IPS-18a (cell line): Measurements from ENCODE around the gene ALDH18A1.
"Not testable (repeated sequence)": the region's sequence is repeated elsewhere in the genome, so short reads cannot be mapped to it uniquely, and the experiment has no call there.

Experiments used
- H3K27ac ChIP-seq: one replicate; pipeline ENCODE4 v1.5.1; 2013; ENCODE audit warnings: low read length
- H3K27me3 ChIP-seq: one replicate; pipeline ENCODE4 v1.6.1; 2013; ENCODE audit warnings: mild to moderate bottlenecking, low read length; ENCODE audit not compliant: control insufficient read depth, insufficient read depth
- H3K36me3 ChIP-seq: one replicate; pipeline ENCODE4 v1.6.1; 2013; ENCODE audit warnings: low read depth, low read length; ENCODE audit not compliant: control insufficient read depth
- H3K4me1 ChIP-seq: one replicate; pipeline ENCODE4 v1.6.1; 2013; ENCODE audit warnings: low read depth, low read length; ENCODE audit not compliant: control insufficient read depth
- H3K4me3 ChIP-seq: one replicate; pipeline ENCODE4 v1.5.1; 2013; ENCODE audit warnings: low read length
- H3K9ac ChIP-seq: one replicate; pipeline ENCODE4 v1.6.1; 2013; ENCODE audit warnings: mild to moderate bottlenecking, low read length, moderate library complexity
- H3K9me3 ChIP-seq: one replicate; pipeline ENCODE4 v1.6.1; 2013; ENCODE audit warnings: low read depth, low read length; ENCODE audit not compliant: control insufficient read depth

ALDH18A1 gene

GRCh38 chr10:95646160-95646559 is 10.4 kb downstream of the ALDH18A1 start:
- Histone ChIP-seq H3K9me3 (no peaks in the 10 kb centered on the region), H3K27me3 (no peaks in the 10 kb centered on the region), H3K9ac (no peak overlapping the region), H3K27ac (no peak overlapping the region), H3K36me3 (peaks cover 58% of the 10 kb centered on the region), H3K4me3 (no peak overlapping the region), H3K4me1 (peaks cover 6% of the 10 kb centered on the region)

- Histone ChIP-seq H3K4me1 (no peaks in the 10 kb centered on the region), H3K27ac (no peak overlapping the region), H3K36me3 (peaks cover 71% of the 10 kb centered on the region), H3K9me3 (no peaks in the 10 kb centered on the region), H3K4me3 (no peak overlapping the region), H3K27me3 (no peaks in the 10 kb centered on the region), H3K9ac (no peak overlapping the region)
Observed at GRCh38 chr10:95644901-95645300, 11.6 kb downstream of the ALDH18A1 start.

GRCh38 chr10:95640891-95641315 is 15.6 kb downstream of the ALDH18A1 start:
- H3K9me3 ChIP-seq: no peaks in the 10 kb centered on the region
- no peaks in the 10 kb centered on the region for H3K27me3 ChIP-seq
- no peak overlapping the region for H3K9ac ChIP-seq
- no peak overlapping the region for H3K27ac ChIP-seq
- no peaks in the 10 kb centered on the region for H3K4me1 ChIP-seq
- H3K4me3 ChIP-seq: no peak overlapping the region
- H3K36me3 ChIP-seq: peaks cover 71% of the 10 kb centered on the region

- no peak overlapping the region for H3K9ac ChIP-seq
- H3K27ac ChIP-seq: no peak overlapping the region
- H3K4me1 ChIP-seq: no peaks in the 10 kb centered on the region
- no peaks in the 10 kb centered on the region for H3K27me3 ChIP-seq
- no peaks in the 10 kb centered on the region for H3K9me3 ChIP-seq
- H3K4me3 ChIP-seq: no peak overlapping the region
- peaks cover 76% of the 10 kb centered on the region for H3K36me3 ChIP-seq
Observed at GRCh38 chr10:95637911-95638310, 18.6 kb downstream of the ALDH18A1 start.

GRCh38 chr10:95637140-95637539 is 19.4 kb downstream of the ALDH18A1 start:
- no peaks in the 10 kb centered on the region for H3K4me1 ChIP-seq
- H3K4me3 ChIP-seq: no peak overlapping the region
- H3K9ac ChIP-seq: no peak overlapping the region
- no peak overlapping the region for H3K27ac ChIP-seq
- no peaks in the 10 kb centered on the region for H3K27me3 ChIP-seq
- H3K9me3 ChIP-seq: no peaks in the 10 kb centered on the region
- peaks cover 75% of the 10 kb centered on the region for H3K36me3 ChIP-seq

GRCh38 chr10:95635319-95635733 is 21.2 kb downstream of the ALDH18A1 start:
- H3K9me3 ChIP-seq: no peaks in the 10 kb centered on the region
- no peaks in the 10 kb centered on the region for H3K4me1 ChIP-seq
- no peak overlapping the region for H3K27ac ChIP-seq
- no peak overlapping the region for H3K9ac ChIP-seq
- H3K36me3 ChIP-seq: peaks cover 73% of the 10 kb centered on the region
- H3K27me3 ChIP-seq: no peaks in the 10 kb centered on the region
- no peak overlapping the region for H3K4me3 ChIP-seq

GRCh38 chr10:95628786-95629185 is 27.7 kb downstream of the ALDH18A1 start:
- Histone ChIP-seq H3K4me1 (no peaks in the 10 kb centered on the region), H3K27ac (no peak overlapping the region), H3K36me3 (peaks cover 81% of the 10 kb centered on the region), H3K4me3 (no peak overlapping the region), H3K9me3 (no peaks in the 10 kb centered on the region), H3K27me3 (no peaks in the 10 kb centered on the region), H3K9ac (no peak overlapping the region)

- peaks cover 65% of the 10 kb centered on the region for H3K36me3 ChIP-seq
Observed at GRCh38 chr10:95626500-95626899, 30.0 kb downstream of the ALDH18A1 start.

GRCh38 chr10:95620415-95620814 is 36.1 kb downstream of the ALDH18A1 start:
- not testable (repeated sequence) for H3K4me1 ChIP-seq, H3K9ac ChIP-seq, H3K27ac ChIP-seq, H3K9me3 ChIP-seq, H3K27me3 ChIP-seq, H3K4me3 ChIP-seq
- H3K36me3 ChIP-seq: peaks cover 47% of the 10 kb centered on the region

More at GRCh38 chr10:95626500-95626899, 30.0 kb downstream of the ALDH18A1 start:
- H3K27me3 ChIP-seq: no peaks in the 10 kb centered on the region
- no peaks in the 10 kb centered on the region for H3K4me1 ChIP-seq
- H3K27ac ChIP-seq: no peak overlapping the region
- no peak overlapping the region for H3K4me3 ChIP-seq
- no peaks in the 10 kb centered on the region for H3K9me3 ChIP-seq
- no peak overlapping the region for H3K9ac ChIP-seq

GRCh38 chr10:95618101-95618500 is 38.4 kb downstream of the ALDH18A1 start:
- H3K9me3 ChIP-seq: no peaks in the 10 kb centered on the region
- H3K36me3 ChIP-seq: peaks cover 53% of the 10 kb centered on the region
- no peaks in the 10 kb centered on the region for H3K27me3 ChIP-seq
- H3K27ac ChIP-seq: no peak overlapping the region
- H3K4me1 ChIP-seq: no peaks in the 10 kb centered on the region
- H3K9ac ChIP-seq: no peak overlapping the region
- H3K4me3 ChIP-seq: no peak overlapping the region

GRCh38 chr10:95616446-95616845 is 40.1 kb downstream of the ALDH18A1 start:
- H3K9me3 ChIP-seq: no peaks in the 10 kb centered on the region
- H3K4me1 ChIP-seq: no peaks in the 10 kb centered on the region
- no peak overlapping the region for H3K4me3 ChIP-seq
- H3K27ac ChIP-seq: no peak overlapping the region
- H3K27me3 ChIP-seq: no peaks in the 10 kb centered on the region
- H3K9ac ChIP-seq: no peak overlapping the region
- H3K36me3 ChIP-seq: peaks cover 67% of the 10 kb centered on the region

GRCh38 chr10:95613330-95613729 is 43.2 kb downstream of the ALDH18A1 start:
- no peak overlapping the region for H3K27ac ChIP-seq
- no peaks in the 10 kb centered on the region for H3K27me3 ChIP-seq
- no peak overlapping the region for H3K9ac ChIP-seq
- H3K9me3 ChIP-seq: no peaks in the 10 kb centered on the region
- H3K4me3 ChIP-seq: no peak overlapping the region
- H3K4me1 ChIP-seq: no peaks in the 10 kb centered on the region
- H3K36me3 ChIP-seq: peaks cover 86% of the 10 kb centered on the region
